SW 1271 (cell line): Measurements from ENCODE around the gene CTNNA3.
"Not testable (repeated sequence)": the region's sequence is repeated elsewhere in the genome, so short reads cannot be mapped to it uniquely, and the experiment has no call there.

Experiments
- DNase-seq, 2 experiments: peaks; one replicate each; lab custom pipeline; 2025; lab: John Stamatoyannopoulos, UW

The CTNNA3 gene

DNA sequence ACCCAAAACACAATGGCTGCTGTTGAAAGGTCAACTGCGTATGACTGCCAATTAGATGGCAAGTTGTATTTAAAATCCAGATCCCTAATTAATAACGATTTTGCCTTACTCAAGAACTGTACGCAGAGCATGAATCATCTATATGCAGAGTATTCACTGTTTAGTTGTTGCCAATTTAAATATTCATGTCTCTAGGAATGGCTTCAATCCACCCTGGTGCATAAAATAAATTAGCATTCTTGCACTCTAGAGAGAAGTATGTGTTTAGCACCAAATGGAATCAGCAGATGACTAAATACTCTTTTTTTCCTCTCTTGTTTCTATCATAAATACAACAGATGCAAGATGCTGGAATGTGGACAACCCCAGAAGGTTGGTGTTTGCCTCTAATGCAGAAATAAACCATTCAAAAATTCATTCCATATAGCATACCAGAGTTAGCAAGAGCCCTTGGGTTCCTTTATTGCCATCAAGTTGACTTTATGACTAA lies 449.9 kb downstream of the CTNNA3 start:
- DNase-seq, result no peak

DNA sequence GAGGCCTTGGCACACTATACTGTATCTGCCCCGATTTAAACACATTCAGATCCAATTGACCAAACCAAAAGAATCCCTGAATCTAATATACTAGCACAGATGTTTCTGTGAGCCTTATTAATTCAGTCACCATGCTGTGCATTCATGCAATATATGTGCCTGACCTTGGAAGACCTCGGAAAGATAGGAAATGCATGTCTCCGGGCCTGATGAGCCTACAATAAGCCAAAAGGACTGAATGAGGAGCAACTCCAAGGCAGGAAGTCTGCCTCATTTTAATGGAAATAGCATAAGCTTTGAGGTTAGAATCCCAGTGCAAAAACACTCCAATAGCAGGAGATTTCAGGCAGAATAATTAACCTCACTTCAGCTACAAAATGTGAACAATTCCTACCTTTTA lies 453.5 kb downstream of the CTNNA3 start:
- no peak for DNase-seq

DNA sequence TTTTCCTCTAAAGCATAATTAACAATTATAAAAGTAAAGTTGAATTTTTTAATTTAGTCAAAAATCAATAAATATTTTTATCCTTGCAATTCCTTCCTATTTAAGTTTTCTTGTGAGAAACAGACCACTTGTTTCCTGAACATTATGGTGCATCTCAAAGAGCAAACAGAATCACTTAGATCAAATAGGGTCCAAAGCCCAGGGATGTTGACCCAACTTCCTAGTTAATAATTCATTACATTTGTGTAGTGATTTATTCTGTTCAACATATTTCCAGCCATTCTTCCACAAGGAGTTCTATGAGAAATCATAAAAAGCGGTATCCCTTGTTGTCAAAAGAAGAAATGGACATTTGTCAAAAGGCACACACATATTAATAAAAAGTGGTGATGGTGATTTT lies 454.5 kb downstream of the CTNNA3 start:
- DNase-seq, result no peak

DNA sequence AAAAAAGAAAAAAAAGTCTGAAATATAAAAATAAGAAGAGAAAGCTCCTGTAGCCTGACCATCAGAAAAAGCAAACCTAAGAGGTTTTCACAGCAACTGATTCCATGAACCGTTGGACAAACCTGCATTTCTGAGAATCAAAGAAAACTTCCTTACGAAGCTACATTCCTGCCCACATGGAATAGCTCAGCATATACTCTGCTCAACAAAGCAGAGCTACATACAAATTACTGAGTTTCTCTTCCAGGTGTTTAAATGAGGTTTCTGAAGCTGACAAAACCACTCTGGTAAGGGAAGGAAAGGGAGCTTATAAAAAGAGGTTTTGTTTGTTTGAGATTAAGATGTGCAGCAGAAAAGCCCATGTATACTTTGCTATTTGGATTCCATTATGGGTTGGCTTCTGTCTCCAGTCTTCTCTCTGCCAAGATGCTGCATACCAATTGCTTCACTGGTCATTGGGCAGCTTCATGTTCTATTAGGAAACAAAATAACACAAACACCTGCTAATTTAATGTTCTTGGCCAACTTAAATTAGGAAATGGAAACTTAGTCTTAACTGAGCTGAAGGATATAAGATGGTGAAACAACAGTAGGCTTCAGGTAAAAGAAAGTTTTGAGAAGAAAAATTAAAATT lies 456.0 kb downstream of the CTNNA3 start:
- no peak for DNase-seq

DNA sequence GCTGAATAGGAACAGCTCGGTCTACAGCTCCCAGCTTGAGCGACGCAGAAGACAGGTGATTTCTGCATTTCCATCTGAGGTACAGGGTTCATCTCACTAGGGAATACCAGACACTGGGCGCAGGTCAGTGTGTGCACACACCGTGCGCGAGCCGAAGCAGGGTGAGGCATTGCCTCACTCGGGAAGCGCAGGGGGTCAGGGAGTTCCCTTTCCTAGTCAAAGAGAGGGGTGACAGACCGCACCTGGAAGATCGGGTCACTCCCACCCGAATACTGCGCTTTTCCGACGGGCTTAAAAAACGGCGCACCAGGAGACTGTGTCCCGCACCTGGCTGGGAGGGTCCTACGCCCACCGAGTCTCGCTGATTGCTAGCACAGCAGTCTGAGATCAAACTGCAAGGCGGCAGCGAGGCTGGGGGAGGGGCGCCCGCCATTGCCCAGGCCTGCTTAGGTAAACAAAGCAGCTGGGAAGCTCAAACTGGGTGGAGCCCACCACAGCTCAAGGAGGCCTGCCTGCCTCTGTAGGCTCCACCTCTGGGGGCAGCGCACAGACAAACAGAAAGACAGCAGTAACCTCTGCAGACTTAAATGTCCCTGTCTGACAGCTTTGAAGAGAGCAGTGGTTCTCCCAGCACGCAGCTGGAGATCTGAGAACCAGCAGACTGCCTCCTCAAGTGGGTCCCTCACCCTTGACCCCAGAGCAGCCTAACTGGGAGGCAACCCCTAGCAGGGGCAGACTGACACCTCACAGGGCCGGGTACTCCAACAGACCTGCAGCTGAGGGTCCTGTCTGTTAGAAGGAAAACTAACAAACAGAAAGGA lies 465.1 kb downstream of the CTNNA3 start:
- not testable (repeated sequence) for DNase-seq

DNA sequence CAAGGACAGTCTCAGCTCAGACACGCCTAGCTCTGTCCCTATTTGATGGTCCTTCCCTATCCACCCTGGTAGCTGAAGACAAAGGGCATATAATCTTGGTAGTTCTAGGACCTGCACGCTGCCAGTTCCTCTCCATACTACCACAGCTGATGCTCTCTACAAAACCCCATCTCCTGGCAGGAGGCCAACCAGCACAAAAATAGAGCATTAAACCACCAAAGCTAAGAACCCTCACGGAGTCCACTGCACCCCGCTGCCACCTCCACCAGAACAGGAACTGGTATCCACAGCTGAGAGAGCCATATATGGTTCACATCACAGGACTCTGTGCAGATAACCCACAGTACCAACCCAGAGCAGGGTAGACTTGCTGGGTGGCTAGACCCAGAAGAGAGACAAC lies 470.8 kb downstream of the CTNNA3 start:
- DNase-seq, result no peak

DNA sequence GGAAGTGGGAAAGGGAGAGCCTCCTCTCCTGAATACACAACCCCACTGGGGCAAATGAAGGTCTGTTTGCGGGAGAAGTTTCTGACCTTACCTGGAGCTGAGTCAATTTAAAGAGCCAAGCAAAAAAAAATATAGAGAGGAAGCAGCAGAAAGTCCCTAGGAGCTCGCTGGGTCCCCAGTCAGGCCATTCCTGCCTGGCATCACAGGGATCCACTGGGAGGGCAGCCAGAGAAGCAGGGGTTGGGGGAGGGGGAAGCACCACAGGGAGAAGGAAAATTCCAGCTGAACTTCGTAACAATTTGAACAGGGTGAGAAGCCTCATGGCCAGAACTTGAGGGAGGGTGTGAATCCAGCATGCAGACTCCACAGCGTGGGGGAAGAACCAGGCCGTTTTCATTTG lies 471.4 kb downstream of the CTNNA3 start:
- DNase-seq, result no peak

DNA sequence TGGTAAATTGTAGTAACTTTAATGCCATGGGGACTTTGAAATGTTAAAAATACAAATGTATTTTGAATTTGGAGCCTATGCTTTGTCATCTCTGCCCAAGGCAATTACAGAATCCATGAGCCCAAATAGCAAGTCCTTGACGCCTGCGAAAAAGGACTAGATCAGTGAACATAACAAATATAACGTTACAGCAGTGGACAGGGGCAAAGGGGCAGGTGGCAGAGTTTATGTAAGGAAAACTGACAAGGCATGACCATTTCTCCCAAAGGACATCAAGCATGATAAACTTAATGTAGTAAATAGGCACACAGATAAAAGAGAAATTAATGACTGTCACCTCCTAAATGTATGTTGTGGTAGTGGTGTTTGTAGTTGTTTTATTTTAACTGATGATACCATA lies 473.1 kb downstream of the CTNNA3 start:
- no peak for DNase-seq

DNA sequence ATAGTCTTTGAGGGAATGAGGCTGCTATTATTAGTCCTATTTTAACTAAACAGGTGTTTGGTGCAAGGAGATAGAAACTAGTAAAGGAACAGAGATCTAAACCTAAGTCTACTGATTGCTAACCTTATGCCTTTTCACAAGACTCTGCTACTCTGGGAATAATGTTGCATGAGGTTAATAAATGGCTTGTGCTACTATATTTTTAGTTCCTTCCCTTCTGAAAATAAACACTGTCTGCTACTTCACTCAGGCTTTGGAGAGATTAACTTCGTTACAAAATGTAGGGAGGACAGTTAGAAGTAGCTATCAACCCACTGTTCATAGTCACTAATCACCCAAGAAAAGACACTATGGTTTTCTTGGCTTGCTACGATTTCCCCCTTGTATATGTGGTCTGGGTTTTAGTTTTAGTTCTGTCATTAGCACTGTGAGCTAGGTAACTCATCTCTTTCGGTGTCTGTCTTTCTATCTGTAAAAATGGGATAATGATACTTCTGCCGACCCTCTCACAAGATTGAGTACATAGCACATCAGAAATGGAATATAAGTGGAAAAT lies 474.0 kb downstream of the CTNNA3 start:
- no peak for DNase-seq

DNA sequence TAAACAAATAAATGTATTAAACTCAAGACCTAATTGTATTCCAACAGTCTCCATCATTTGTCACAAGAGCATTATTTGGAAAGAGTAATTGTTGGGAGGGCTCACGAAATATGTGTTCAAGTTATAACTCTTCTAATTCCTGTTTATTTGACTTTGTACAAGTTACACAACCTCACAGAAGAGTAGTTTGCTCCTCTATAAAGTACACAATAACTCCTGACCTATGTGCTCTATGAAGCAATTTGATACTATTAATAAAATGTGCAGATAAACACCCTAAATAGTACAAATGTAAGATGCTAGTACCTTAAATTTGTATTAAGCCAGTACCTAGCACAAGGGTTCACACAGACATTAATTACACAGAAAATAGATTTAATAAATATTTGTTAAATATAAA lies 484.3 kb downstream of the CTNNA3 start:
- DNase-seq, result no peak

DNA sequence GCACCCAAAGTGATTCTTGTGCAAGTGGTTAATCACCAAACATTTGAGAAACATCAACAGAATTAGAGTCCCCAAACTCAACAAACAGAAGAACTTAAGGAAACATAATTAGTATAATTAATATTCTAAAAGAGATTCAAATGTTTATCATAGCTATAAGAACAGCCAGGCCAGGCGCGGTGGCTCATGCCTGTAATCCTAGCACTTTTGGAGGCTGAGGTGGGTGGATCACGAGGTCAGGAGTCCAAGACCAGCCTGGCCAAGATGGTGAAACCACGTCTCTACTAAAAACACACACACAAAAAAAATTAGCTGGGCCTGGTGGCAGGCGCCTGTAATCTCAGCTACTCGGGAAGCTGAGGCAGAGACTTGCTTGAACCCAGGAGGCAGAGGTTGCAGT lies 488.1 kb downstream of the CTNNA3 start:
- DNase-seq, result not testable (repeated sequence)

DNA sequence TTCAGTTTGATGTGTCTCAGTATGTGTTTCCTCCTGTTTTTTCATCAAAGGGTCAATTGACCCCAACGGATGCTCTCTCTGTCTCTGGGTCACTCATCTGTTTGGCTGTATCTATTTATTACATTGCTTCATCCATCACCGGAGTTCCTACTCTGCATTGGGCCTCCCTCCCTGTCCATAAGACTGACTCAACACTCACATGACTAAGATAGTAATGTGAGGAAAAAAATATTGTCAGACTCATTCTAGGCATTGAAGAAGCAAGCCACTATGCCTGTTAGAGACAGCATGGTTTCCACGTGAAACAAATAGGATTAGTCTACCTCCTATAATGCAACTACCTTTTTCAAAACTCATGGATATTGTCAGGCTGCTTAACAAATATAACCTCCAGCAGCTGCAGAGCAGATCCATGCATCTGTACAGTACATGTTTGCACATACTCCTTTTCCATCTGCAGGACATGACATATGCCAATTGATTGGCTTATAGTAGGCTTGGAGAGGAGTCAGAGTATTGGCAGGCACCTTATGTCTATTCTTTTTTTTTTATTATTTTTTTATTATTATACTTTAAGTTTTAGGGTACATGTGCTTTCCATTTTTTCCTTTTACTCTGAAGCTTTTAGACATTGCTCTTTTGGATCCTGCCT lies 495.0 kb downstream of the CTNNA3 start:
- no peak for DNase-seq

DNA sequence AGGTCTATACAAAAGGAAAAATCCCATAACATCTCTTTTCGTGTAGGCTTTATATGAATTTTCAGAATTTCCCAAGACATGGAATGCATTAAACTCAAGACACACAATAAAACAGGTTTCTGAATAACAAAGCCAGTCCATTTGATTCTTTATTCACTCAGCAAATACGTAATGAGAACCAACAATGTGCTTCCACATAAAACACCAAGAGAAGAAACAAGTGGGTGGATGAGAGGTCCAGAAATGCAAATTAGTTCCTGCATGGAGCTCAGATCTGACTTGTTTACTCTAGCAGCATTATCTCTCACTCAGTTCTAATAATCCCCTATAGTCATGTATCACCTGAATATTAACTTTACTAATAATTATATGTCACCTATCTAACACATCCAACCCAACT lies 520.6 kb downstream of the CTNNA3 start:
- DNase-seq, result no peak

DNA sequence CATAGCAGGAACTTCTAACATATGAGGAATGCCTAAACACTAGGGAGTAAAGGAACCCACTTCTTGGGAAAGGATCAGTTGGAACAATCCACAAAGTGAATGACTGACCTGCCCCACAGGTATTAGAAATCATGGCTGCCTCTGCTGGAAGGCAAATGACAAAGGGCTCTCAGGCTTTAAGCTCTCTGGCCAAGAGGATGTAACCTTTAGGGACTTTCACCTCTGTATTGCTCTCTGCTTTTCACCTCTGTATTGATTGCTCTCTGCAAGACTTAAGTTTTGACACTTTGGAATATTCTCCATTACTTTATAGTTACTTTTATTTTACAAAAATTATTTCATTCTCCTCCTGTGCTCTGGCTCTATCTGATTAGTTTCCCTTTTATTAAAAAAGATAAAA lies 522.2 kb downstream of the CTNNA3 start:
- no peak for DNase-seq

DNA sequence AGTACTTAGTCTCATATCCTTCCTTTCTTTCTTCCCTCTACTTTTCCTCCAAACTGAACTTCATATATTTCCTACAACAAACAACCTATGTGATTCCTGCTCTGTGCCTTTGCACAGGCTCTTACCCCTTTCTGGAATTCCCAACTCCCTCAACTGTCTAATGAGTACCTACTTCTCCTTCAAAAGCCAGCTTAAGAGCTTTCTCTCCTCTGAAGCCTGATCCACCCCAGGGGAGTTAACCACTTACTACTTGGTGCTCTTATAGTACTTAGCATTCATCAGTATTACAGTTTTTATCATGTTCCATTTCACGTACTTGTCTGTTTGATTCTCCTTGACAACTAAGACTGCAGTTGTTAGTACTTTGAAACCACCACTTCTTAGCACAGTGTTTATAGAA lies 524.0 kb downstream of the CTNNA3 start:
- no peak for DNase-seq

DNA sequence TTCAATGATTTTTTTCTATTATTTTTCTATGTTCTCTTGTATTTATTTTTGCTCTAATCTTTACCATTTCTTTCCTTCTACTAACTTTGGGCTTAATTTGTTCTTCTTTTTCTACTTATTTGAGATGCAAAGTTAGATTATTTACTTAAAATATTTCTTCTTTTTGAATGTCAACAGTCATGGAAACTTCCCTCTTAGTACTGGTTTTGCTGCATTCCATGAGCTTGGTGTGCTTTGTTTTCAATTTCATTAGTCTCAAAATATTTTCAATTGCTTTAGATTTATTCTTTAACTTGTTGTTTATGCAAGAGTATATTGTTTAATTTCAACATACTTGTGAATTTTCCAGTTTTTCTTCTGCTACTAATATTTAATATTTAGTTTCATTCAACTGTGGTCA lies 539.8 kb downstream of the CTNNA3 start:
- no peak for DNase-seq

DNA sequence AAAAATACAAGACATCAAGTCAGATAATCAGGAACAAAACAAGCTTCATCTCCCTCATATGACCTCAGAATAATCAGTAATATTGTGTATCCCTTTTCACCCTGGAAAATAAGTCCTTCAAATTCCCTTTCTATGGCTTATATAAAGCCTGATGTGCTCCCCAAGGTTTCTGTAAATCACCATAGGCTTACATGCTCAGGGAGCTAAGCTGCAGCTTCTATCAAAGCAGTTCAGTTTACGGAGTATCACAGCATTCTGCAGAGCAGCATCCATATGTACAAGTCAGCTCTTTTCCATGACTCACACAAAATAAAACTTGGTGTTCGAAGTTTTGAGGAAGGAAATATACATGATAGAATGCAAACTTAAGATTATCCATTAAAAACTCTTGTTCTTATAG lies 544.5 kb downstream of the CTNNA3 start:
- DNase-seq, result no peak

DNA sequence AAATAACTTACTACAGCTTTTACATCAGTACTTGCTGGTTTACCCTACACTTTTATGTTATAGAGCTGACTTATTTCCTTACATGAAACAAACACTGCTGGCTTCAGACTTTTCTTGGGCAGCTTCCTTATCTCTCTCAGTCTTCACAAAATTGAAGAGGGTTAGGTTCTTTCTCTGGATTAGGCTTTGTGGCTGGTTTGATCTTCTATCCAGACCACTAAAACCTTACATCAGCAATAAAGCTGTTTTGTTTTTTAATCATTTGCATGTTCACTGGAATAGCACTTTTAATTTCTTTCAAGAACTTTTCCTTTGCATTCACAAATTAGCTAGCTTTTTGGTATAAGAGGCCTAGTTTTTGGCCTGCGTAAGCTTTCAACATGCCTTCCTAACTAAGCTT lies 551.5 kb downstream of the CTNNA3 start:
- no peak for DNase-seq

DNA sequence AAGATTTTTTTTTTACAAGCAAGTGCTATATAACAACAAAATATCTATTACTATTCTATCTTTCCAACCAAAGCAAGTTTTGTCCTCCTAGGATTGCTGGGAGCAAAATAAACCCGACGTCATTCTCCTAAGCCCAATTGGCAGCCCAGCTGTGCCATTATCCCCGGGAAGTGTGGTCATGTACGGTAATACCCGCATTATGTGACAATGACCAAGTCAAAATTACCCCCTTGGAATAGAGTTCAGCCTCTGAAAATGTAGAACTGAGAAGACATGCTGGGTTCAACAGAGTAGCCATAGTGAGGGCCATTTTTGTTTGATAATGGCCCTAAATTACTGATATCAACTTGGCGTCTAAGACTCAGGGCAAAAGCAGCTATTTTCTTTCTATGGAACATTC lies 554.7 kb downstream of the CTNNA3 start:
- no peak for DNase-seq

DNA sequence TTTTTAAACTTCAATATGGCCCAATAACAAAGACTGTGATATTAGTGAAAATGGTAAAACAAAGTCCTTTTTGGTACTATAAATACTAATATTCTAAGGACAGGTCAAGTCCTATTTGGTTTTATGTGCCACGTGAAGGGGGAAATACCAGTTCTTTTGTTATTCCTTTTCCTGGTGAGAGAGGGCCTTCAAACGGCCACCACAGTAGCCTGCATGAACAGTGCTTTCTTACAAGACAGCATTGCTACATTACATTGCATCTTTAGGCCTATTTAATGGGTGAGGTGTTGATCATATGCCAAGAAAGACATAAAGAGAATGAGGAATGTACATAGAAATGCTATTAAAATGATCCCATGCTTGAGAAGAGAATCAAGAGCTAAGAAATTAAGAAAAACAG lies 555.4 kb downstream of the CTNNA3 start:
- no peak for DNase-seq

DNA sequence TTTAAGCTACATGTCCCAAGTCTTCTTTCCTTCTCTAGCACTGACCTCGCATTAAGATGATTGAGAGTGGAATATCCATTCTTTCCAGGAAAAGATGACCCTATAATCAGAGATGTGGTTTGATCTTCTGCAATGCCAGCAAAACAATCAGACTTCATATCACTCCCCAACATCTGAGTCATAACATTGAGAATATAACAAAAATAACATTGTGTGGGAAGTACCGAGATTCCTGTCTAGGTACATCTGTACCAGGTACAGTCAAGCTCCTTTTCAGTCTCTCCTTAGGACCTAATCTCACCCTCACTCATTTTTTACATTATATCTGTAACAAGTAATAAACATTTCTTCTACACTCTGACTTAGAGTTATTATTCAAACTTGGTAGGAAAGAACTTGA lies 568.6 kb downstream of the CTNNA3 start:
- DNase-seq, result no peak

DNA sequence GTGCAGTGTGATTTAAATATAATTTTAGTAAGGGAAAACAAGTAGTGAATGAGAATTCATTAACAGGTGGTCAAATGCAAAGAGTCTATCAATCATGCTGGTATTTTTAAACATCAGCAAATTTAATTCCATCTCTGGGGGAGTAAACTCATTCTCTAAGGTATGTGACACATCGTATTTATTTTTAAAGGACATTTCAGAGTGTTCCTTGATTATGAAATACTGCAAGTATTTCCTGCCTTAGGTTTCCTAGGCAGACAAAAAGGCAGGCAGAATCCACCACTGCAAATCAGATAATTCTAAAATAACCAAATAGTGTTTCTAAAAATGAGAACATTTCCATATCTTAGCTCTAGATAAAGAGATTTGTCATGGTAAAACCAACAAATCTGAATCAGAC lies 576.3 kb downstream of the CTNNA3 start:
- no peak for DNase-seq

DNA sequence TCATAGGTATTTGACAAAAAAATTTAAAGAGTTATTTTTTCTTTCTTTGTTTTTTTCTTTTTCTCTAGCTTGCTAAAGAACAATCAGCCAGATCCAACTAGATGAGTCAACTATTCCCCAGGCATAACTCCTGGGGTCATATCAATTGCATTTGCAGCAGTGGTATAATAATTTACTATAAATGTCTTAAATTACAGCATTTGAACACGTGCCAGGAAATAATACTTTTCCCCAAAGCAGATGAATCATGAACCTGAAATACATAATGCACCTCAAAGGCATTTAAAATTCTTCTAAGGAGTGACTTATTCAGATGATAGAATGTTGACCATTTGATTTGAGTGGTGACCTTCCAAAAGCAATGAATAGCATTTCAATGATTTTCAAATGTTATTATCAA lies 580.0 kb downstream of the CTNNA3 start:
- no peak for DNase-seq
